ENCODE data around the gene TBC1D17.

DNA sequence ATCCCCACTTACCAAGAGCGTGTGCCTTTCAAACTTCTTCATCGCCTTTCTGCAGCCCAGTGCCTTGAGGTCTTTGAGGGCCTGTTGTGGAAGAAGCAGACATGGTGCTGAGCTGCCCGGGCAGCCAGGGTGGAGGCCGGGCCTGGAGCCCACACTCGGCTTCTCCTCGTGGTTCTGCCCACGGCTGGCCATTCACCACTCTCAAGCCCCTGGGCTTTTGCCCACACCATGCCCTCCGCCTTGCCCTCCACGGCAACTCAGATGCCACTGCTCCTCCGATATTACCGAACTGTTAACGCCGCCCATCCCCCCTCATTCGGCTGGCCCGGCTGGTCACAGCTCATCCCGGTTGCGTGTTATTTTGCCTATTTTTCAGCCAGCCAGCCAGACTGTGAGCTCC, 13.9 kb downstream of the TBC1D17 start:
- TF ChIP-seq, protein P1, sequence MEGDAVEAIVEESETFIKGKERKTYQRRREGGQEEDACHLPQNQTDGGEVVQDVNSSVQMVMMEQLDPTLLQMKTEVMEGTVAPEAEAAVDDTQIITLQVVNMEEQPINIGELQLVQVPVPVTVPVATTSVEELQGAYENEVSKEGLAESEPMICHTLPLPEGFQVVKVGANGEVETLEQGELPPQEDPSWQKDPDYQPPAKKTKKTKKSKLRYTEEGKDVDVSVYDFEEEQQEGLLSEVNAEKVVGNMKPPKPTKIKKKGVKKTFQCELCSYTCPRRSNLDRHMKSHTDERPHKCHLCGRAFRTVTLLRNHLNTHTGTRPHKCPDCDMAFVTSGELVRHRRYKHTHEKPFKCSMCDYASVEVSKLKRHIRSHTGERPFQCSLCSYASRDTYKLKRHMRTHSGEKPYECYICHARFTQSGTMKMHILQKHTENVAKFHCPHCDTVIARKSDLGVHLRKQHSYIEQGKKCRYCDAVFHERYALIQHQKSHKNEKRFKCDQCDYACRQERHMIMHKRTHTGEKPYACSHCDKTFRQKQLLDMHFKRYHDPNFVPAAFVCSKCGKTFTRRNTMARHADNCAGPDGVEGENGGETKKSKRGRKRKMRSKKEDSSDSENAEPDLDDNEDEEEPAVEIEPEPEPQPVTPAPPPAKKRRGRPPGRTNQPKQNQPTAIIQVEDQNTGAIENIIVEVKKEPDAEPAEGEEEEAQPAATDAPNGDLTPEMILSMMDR (IDR thresholded peaks at IDR 0.05): no peak
- TF ChIP-seq POLR2AphosphoS5 (IDR thresholded peaks at IDR 0.05) (no peak), POLR2A (IDR thresholded peaks at IDR 0.05) (no peak)
